HG02642 (cell line): ENCODE results near the gene PTTG1IP.
"Not testable (repeated sequence)": the region's sequence is repeated elsewhere in the genome, so short reads cannot be mapped to it uniquely, and the experiment has no call there.

Experiments used
- ATAC-seq: cut with Tn5 transposase; IDR thresholded peaks from one replicate; pipeline ENCODE4 v1.9.1; 2021; ENCODE audit warnings: mild to moderate bottlenecking; ENCODE audit not compliant: unreplicated experiment, poor library complexity

The PTTG1IP gene

DNA sequence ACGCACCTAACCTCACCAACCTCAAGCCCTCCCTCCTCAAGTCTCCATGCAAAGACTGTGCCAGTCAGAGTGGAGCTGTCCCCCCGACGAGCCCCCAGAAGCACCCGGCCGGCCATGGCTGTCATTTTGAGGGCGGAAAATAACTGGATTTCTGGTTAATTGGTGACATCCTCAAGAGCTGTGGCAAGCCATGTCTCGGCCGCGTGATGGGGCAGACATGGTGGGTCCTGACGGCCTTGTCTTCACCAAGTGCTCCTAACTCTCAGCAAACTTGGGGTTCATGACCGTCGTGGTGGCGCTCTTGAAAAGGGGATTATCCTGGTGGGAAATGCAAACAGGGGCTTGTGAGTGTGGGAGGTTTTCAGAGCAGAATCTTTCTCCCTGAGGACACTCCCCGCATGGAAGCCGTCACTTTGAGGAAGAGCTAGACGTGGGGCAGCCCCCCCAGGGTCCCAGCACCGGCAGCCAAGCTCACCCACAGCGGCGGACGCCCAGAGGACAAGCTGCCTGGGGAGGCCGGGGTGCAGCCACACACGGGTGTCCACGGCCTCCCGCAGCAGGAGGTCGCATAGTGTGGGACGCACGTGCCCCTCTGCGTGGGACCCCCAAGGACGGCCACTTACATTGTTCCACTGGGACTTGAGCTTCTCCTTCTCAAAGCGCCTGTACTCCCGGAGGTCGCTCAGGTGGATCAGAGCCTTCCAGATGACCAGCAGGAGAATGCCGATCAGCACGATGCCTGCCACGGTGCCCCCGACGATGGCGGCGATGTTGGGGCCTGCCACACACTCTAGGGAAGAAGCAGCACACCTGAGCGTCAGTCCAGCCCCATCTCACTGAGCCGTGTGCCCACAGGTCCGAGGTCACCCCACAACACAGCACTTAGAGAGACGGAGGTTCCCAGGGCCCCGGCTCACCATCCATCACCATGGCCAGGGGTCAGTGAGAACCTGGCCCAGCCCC lies 12.9 kb upstream of the PTTG1IP start:
- no peak for ATAC-seq

DNA sequence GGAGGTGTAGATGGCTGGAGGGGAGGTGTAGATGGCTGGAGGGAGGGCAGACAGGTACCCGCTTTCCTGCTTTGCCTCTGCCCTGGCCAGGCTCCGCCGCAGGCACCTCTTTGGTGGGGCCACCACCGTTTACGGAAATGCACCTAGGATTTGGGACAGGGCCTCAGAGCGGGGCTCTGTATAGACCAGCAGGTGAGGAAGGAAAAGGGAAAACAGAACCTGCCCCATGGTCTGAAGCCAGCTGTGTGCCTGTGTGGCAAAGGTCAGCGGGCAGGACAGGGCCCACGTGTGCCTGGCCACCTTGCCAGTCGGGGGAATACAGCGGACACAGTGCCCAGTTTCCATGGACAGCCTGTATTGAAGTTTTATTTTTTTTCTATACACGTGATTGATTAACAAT lies 12.1 kb upstream of the PTTG1IP start:
- ATAC-seq = no peak

DNA sequence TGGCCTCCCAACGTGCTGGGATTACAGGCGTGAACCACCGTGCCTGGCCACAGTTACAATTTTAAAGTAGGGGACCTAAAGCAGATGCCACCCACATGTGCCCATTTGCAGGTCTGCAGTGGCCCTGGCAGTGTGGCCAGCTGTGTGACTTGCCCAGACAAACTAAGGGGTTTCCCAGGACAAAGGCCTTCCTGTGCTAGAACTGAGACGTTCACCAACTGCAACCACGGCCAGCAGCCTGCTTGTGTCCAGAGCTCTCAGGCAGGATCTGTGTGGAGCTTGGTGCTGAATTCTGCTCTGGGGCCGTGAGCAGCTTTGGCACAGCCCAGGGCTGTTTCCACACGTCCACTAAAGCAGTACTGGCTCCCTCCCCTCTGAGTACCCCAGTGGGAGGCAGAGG lies 10.6 kb upstream of the PTTG1IP start:
- ATAC-seq = no peak

DNA sequence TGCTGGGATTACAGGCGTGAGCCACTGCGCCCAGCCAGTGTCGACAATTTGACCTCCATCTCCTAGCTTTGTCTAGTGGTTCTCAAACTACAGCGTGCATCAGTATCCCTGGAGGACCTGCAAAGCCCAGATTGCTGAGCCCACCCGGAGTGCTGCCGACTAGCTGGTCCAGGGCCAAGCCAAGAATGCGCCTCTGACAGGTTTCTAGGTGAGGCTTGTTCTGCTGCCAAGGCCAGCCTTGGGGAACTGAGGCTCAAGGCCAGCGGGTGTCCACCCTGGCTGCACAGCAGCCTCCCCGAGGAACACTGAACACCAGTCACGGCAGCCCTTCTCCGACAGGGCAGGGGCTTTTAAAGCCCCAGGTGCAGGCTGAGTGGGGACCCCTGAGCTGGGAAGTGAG lies 9.8 kb upstream of the PTTG1IP start:
- ATAC-seq = no peak

DNA sequence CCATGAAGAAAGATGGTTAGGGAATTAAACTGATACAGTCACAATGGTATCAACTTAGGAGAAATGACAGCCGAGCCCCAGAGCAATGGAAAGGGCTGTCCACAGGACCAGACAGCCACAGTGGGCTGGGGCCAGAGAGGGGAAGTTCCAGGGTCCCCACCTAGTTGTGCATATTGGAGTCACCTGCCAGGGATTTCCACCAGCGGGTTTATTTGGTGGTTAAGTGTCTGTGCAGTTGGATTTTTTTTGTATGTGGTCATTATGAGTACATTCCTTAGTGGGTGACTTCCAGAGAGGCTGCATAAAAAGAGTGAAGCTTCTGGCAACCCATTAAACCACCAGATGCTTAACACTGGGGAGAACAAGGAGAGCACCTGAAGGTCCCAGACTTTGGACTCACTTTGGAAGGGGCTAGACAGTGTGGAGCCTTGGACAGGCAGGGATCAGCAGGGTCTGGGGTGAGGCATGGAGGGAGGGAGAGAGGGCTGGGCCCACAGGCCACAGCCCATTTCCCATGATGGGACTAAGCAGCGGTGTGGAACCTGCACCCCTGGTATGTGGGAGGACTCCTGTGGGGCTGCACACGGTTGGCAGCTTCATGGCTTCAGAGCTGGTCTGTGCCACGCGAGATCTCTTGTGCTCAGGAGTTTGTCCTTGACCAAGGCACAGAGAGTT lies 7.8 kb upstream of the PTTG1IP start:
- ATAC-seq = no peak

DNA sequence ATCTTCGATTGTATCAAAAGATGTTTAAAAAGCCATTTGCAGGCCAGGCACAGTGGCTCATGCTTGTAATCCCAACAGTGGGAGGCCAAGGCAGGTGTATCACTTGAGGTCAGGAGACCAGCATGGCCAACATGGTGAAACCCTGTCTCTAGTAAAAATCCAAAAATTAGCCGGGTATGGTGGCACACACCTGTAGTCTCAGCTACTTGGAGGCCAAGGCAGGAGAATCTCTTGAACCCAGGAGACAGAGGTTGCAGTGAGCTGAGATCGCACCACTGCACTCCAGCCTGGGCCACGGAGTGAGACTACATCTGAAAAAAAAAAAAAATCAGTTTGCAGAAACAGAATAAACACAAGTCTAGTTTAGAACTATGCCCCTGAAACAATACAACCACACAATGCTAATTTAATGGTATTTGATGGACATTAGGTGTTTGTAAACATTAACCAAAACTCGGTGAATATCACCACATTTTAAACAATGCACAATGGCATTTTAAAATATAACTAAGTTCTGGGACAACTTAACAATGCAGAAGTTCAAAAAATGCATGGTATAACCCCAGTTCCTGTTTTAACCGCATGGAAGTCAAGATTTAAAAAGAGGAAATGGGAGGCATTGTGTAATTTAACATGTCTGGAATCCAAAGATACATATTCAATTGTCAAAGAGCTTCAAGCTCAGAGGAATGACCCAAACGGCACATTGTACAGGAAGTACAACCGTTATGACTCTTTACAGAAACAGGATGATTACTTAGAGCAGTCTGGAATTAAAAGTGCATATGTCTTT lies 7.1 kb upstream of the PTTG1IP start:
- no peak for ATAC-seq

DNA sequence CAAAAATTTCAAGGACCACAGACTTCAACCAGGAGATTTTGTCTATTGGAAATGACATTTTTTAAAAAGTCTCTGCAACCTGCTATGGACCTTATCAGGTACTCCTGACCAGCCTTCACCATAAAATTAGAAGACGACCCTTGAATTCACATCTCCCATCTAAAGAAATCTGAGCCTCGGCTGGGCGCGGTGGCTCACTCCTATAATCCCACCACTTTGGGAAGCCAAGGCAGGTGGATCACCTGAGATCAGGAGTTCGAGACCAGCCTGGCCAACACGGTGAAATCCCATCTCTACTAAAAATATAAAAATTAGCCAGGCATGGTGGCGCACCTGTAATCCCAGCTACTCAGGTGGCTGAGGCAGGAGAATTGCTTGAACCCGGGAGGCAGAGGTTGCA lies 5.7 kb upstream of the PTTG1IP start:
- ATAC-seq = not testable (repeated sequence)

DNA sequence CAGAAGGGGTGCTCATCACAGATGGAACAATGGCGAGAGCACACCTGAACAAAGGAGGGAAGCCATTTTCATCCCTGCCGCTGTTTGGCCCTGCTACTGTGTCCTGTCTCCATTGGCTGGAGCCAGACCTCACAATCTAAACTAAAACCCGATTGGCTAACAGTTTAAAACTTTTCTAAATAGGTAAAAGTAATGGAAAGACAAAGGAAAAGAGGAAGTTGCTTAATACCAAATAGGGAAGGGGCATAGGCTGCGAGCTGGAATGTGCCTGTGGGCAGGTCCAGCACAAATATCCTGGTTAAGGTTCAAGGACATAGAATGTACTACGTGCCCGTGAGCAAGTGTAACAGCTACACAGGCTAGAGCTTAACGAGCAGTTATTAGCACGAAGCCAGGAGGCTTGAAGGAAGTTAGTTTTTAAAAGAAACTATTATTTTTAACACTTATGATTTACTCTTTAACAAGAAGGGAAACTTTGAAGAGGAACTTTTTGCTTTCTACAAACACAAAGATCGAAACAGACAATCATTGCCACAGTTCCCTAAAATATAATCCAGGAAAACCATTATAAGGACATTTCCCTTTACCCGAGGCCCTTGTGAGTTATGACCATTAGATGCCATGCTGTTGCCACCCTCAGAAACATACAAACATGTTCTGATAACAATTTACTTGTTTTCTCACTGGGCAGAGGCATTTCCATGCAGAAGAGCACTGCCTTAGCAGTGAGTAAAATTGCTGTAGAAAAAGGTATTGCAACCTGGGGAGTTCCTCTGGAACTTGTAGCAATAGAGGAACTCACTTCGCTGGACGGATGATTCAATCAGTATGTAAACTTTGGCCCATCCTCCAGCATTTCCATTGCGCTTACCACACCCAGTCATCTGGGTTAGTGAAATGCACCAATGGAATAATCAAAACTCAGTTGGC lies 4.8 kb upstream of the PTTG1IP start:
- ATAC-seq = no peak

DNA sequence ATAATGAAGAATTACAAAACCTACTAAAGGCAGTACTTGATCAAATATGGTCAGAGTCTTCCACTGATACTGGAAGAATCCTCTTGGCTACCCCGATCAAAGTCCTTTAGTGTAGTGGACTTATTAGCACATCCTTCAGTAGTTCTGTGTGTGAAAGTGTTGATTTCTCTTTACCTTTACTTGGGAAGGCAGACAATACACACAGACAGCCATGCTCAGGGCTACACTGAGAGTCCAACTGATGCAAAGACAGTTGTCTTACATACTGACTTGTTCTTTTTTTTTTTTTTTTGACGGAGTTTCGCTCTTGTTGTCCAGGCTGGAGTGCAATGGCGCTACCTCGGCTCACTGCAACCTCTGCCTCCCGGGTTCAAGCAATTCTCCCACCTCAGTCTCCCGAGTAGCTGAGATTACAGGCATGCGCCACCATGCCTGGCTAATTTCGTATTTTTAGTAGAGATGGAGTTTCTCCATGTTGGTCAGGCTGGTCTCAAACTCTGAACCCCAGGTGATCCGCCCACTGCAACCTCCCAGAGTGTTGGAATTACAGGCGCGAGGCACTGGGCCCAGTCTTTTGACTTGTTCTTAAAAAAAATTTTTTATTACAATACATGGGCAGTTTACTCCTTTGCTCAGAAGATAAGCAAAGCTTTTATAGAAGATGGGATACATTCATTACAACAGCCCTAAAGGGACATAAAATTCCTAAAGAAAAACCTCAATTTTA lies 3.5 kb upstream of the PTTG1IP start:
- no peak for ATAC-seq

DNA sequence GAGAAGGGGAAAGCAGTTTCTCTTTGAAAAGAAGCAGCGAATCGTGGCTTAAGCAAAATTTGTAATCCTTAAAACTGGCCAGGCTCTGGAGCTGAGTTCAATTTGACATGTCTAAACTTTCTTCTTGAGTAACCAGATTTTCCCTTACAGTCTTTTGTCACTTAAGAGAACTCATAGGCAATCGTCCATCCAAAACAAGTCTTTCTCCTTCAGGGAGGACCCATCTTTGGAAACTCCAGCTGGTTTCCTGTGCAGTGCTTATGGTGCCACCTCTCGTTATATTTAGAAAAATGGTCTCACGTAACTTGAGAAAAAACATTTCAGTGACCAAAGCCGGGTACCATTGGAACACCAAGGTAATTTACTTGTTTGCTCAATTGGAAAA lies 1.8 kb upstream of the PTTG1IP start:
- ATAC-seq = no peak

DNA sequence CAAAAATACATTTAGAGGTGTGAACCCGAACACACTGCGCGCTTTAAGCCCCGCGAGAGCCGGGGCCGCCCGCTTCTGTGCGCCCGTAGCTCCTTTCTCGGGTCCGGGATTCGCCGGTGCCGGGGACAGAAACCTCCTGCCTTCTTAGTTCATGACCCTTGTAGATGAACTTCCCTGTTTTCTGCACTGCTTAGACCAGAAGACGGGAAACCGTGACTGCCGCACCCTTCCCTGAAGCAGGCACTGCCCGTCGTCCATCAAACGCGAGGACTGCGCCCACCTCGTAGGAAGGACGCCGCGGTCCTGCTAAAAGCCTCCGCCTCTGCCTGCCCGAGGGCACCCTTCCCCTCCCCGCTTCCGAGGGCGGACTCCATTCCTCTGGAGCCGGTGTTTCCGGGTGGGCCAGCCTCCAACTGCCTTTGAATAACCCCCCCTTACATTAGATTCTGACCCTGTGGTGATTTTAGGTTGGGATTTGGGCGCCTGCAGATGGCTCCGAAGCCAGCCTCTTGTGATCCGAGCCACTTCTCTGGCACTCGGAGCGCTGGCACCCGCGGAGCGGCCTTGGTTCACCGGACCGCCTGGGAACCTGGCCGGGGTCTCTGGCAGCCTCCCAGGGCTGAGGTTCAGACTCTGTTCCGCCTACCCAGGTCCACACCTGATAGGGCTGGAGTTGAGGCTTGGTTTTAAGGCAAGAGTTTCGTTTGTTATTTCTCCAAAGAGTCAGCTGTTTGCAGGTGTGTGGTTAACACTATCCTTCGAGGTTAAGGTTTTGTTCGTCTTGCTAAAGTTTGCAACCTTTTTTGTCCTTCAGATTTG lies 1.2 kb upstream of the PTTG1IP start:
- peak; percentile 8 for ATAC-seq

DNA sequence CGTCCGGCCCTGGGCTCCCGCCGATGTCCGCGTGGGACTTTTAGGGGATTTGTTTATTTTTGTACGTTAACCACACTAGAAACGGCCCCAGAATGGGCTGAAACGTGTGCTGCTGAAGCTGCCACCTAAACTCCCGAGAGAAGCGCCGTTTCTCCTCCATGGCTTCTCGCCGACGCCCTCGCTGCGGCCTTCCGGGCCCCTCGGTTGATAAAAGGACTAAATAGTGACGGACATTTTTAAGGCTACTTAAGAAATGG lies 678 bp upstream of the PTTG1IP start:
- peak; percentile 0 for ATAC-seq

DNA sequence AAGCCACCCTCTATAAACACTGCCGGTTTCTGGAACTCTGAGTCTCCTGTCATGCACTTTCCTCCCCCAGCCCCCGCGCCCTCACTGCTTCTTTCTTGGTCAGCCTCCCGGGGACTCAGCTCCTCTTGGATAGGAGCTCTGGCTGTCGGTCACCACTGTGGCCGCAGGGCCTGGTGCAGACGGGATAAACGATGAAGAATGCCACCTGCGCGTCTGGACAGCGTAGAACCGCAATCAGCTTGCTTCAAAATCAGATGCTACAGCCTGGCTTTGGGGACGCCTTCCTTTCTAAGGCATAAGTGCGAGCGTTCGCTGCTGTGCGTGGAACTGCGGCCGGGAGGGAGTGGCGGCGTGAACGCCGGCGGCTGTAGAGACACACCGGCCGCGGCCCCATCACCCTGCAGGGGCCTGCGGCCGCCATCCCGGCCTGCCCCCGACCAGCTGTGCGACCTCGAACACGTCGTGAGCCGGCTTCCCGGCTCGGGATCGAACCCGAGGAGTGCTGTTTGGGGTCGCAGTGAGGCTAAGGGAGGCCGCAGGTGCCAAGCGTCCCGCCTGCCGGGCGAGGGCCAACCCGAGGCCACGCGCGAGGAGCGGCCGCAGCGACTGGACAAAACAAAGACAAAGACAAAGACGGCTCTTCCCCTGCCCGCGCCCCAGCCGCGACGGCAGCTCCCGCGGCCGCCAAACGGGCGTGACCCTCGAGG lies 688 bp downstream of the PTTG1IP start:
- no peak for ATAC-seq

DNA sequence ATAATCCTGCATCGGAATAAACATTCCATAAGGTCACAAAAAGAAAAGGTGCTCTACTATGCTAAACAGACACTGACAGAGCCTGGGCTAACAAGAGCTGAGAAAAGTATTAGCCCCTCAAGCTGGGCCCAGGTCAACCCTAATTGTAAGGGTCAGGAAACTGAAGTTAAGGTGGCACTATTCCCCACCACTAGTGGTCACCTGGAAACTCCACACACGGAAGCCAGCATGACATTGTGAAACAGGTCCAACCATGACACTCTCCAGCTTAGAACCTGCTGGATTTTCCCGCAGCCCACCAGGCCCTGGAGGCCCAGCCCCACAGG lies 1.2 kb downstream of the PTTG1IP start:
- ATAC-seq = no peak

DNA sequence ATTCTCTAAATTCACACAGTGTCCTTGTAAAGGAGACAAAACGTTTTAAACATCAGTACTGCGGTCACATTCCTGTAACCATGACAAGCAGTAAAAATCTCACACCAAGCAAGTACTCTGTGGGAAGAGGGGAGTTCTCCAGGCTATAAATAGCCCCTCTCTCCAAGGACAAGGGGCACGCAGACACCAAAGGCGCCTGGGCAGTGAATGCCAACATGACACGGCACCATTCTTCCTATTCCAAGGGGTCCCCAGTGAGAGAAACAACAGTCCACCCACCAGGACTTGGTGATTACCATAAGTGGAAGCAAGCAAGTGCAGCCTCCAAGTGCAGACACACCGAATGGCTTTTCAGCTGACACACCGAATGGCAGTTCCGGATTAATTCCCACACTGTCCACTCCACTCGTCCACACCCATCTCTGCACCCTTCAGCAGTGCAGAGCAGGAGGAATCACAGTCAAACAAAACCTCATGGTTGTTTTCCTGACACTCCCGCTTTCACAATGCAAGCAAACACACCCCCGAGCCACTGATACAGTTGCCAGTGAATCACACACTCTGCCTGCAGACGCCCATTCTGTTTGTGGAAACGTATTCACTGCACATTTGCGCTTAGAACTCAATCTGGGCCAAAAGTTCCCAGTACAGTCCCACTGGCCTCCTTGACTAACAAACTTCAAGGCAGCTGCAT lies 1.8 kb downstream of the PTTG1IP start:
- ATAC-seq = no peak

DNA sequence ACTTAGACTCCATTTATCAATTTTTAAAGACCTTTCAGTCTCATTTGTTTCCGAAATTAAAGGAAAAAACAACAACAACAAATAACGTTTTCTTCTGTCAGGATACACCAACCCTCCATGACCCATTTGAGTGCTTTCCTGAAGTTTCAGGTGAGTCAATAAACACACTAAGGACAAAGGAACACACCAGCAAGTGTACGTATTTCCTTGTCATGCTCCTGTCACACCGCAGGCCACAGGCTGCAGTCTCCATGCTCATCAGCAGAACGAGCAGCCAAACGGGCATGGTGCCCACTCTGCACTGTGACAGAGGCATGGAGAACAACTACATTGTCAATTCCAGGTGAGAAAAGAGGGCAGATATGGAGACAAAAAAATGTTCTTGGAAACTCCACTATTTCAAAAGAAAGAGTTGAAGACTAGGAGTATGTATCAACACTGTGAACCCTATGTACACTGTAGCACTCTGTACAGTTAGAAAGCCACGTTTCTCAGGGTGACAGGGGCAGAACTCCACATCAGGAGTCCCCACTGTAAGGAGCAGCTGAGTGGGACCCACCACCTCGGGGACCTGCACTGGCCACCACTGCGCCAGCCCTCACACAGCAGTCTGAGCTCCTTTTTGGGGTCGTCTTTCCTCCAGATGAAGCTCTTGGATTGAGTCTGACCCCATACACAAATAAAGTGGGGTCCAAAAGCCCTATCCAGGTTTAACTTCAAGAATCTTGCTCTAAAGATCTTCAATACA lies 2.6 kb downstream of the PTTG1IP start:
- no peak for ATAC-seq
